Measurements from ENCODE around the gene AXL.

AXL gene

GRCh38 chr19:41298348-41298964, 79.4 kb downstream of the AXL start:
- Histone ChIP-seq H4K91ac (ENCODE audit: low read length) (no peak overlapping the region), H3K9ac (ENCODE audit: low read length) (peak overlapping the region; percentile 91), H2AFZ (ENCODE audit: low read depth, low read length) (no peak overlapping the region), H2BK15ac (ENCODE audit: low read depth, poor library complexity, severe bottlenecking) (no peak overlapping the region), H2BK120ac (ENCODE audit: low read depth, low read length) (no peak overlapping the region), H3K18ac (ENCODE audit: low read depth in 1 of 2, low read length in 2 of 2) (peak overlapping the region in 1 of 2 experiments; percentile 19), H3K9me3 (ENCODE audit: control insufficient read depth, low read length) (no peaks in the 10 kb centered on the region), H3K36me3 (ENCODE audit: control insufficient read depth in 1 of 2, insufficient read depth in 2 of 2, low read depth in 1 of 2, low read length in 2 of 2) (peaks cover 78 to 94% of the 10 kb centered on the region in 2 experiments), H2AK5ac (ENCODE audit: low read length, severe bottlenecking) (no peak overlapping the region), H3K14ac (ENCODE audit: low read length in 2 of 2) (no peak overlapping the region), H3K23ac (ENCODE audit: low read length in 2 of 2) (no peak overlapping the region), H3K27ac (ENCODE audit: low read length, poor library complexity, severe bottlenecking) (peak overlapping the region; percentile 14), H3K4me3 (ENCODE audit: insufficient read depth in 1 of 2, low read depth in 1 of 2, low read length in 2 of 2) (no peak overlapping the region), H3K27me3 (ENCODE audit: control insufficient read depth in 1 of 2, insufficient read depth in 1 of 2, low read length in 2 of 2) (no peaks in the 10 kb centered on the region), H3K4me2 (ENCODE audit: low read length, poor library complexity, severe bottlenecking) (no peak overlapping the region), H4K8ac (ENCODE audit: low read length) (no peak overlapping the region), H3K4ac (ENCODE audit: low read depth in 1 of 2, low read length in 2 of 2) (no peak overlapping the region), H2BK5ac (ENCODE audit: low read depth, low read length, poor library complexity, severe bottlenecking) (no peak overlapping the region), H3K79me1 (replicated peaks; ENCODE audit: low read length, poor library complexity, severe bottlenecking) (peaks cover 40% of the 10 kb centered on the region), H3K4me1 (ENCODE audit: control insufficient read depth, insufficient read depth, low read depth, low read length) (peaks cover 26% of the 10 kb centered on the region), H2BK12ac (ENCODE audit: low read length in 2 of 2) (no peak overlapping the region)
- peak; percentile 99 for DNase-seq
- 50% methylated on average over 4 of the region's 4 CpGs for WGBS

- Histone ChIP-seq H3K4me3 (ENCODE audit: insufficient read depth in 1 of 2, low read depth in 1 of 2, low read length in 2 of 2) (no peak overlapping the region), H3K9me3 (ENCODE audit: control insufficient read depth, low read length) (no peaks in the 10 kb centered on the region), H2BK5ac (ENCODE audit: low read depth, low read length, poor library complexity, severe bottlenecking) (no peak overlapping the region), H2AFZ (ENCODE audit: low read depth, low read length) (no peak overlapping the region), H2BK15ac (ENCODE audit: low read depth, poor library complexity, severe bottlenecking) (peak overlapping the region; percentile 60), H3K23ac (ENCODE audit: low read length in 2 of 2) (no peak overlapping the region), H3K18ac (ENCODE audit: low read depth in 1 of 2, low read length in 2 of 2) (no peak overlapping the region), H3K27ac (ENCODE audit: low read length, poor library complexity, severe bottlenecking) (peak overlapping the region; percentile 44), H3K14ac (ENCODE audit: low read length in 2 of 2) (no peak overlapping the region), H3K4me1 (ENCODE audit: control insufficient read depth, insufficient read depth, low read depth, low read length) (peaks cover 26% of the 10 kb centered on the region), H3K9ac (ENCODE audit: low read length) (peak overlapping the region; percentile 91), H2AK5ac (ENCODE audit: low read length, severe bottlenecking) (no peak overlapping the region), H3K36me3 (ENCODE audit: control insufficient read depth in 1 of 2, insufficient read depth in 2 of 2, low read depth in 1 of 2, low read length in 2 of 2) (peaks cover 78 to 94% of the 10 kb centered on the region in 2 experiments), H3K4ac (ENCODE audit: low read depth in 1 of 2, low read length in 2 of 2) (no peak overlapping the region), H4K8ac (ENCODE audit: low read length) (no peak overlapping the region), H4K91ac (ENCODE audit: low read length) (no peak overlapping the region), H2BK12ac (ENCODE audit: low read length in 2 of 2) (peak overlapping the region in 1 of 2 experiments; percentile 7), H3K4me2 (ENCODE audit: low read length, poor library complexity, severe bottlenecking) (no peak overlapping the region), H3K79me1 (replicated peaks; ENCODE audit: low read length, poor library complexity, severe bottlenecking) (peaks cover 42% of the 10 kb centered on the region), H2BK120ac (ENCODE audit: low read depth, low read length) (no peak overlapping the region), H3K27me3 (ENCODE audit: control insufficient read depth in 1 of 2, insufficient read depth in 1 of 2, low read length in 2 of 2) (no peaks in the 10 kb centered on the region)
- DNase-seq = peak; percentile 46
- 87% methylated on average over 10 of the region's 10 CpGs for WGBS
Observed at GRCh38 chr19:41299046-41299754, 80.2 kb downstream of the AXL start.

GRCh38 chr19:41299755-41300089, 80.7 kb downstream of the AXL start:
- H3K4me2 ChIP-seq (ENCODE audit: low read length, poor library complexity, severe bottlenecking) = no peak overlapping the region
- H3K27ac ChIP-seq (ENCODE audit: low read length, poor library complexity, severe bottlenecking) = peak overlapping the region; percentile 44
- H3K9ac ChIP-seq (ENCODE audit: low read length) = peak overlapping the region; percentile 91
- H2BK12ac ChIP-seq (ENCODE audit: low read length in 2 of 2) = no peak overlapping the region
- H3K27me3 ChIP-seq (ENCODE audit: control insufficient read depth in 1 of 2, insufficient read depth in 1 of 2, low read length in 2 of 2) = no peaks in the 10 kb centered on the region
- H4K91ac ChIP-seq (ENCODE audit: low read length) = no peak overlapping the region
- H2BK120ac ChIP-seq (ENCODE audit: low read depth, low read length) = no peak overlapping the region
- H3K4me1 ChIP-seq (ENCODE audit: control insufficient read depth, insufficient read depth, low read depth, low read length) = peaks cover 26% of the 10 kb centered on the region
- no peak overlapping the region for H2BK5ac ChIP-seq (ENCODE audit: low read depth, low read length, poor library complexity, severe bottlenecking)
- WGBS = 42% methylated on average over 4 of the region's 4 CpGs
- no peak overlapping the region for H3K4me3 ChIP-seq (ENCODE audit: insufficient read depth in 1 of 2, low read depth in 1 of 2, low read length in 2 of 2)
- DNase-seq = peak; percentile 97
- H3K9me3 ChIP-seq (ENCODE audit: control insufficient read depth, low read length) = no peaks in the 10 kb centered on the region
- no peak overlapping the region for H3K18ac ChIP-seq (ENCODE audit: low read depth in 1 of 2, low read length in 2 of 2)
- H4K8ac ChIP-seq (ENCODE audit: low read length) = no peak overlapping the region
- no peak overlapping the region for H3K4ac ChIP-seq (ENCODE audit: low read depth in 1 of 2, low read length in 2 of 2)
- H3K14ac ChIP-seq (ENCODE audit: low read length in 2 of 2) = no peak overlapping the region
- H3K36me3 ChIP-seq (ENCODE audit: control insufficient read depth in 1 of 2, insufficient read depth in 2 of 2, low read depth in 1 of 2, low read length in 2 of 2) = peaks cover 78 to 94% of the 10 kb centered on the region in 2 experiments
- H2AK5ac ChIP-seq (ENCODE audit: low read length, severe bottlenecking) = no peak overlapping the region
- H3K79me1 ChIP-seq (replicated peaks; ENCODE audit: low read length, poor library complexity, severe bottlenecking) = peaks cover 42% of the 10 kb centered on the region
- no peak overlapping the region for H3K23ac ChIP-seq (ENCODE audit: low read length in 2 of 2)
- H2BK15ac ChIP-seq (ENCODE audit: low read depth, poor library complexity, severe bottlenecking) = no peak overlapping the region
- H2AFZ ChIP-seq (ENCODE audit: low read depth, low read length) = no peak overlapping the region

GRCh38 chr19:41300555-41300954, 81.5 kb downstream of the AXL start:
- Histone ChIP-seq H2BK15ac (ENCODE audit: low read depth, poor library complexity, severe bottlenecking) (no peak overlapping the region), H2AFZ (ENCODE audit: low read depth, low read length) (no peak overlapping the region)

More at GRCh38 chr19:41300555-41300954, 81.5 kb downstream of the AXL start:
- H3K23ac ChIP-seq (ENCODE audit: low read length in 2 of 2) = no peak overlapping the region
- no peaks in the 10 kb centered on the region for H3K27me3 ChIP-seq (ENCODE audit: control insufficient read depth in 1 of 2, insufficient read depth in 1 of 2, low read length in 2 of 2)
- H4K91ac ChIP-seq (ENCODE audit: low read length) = no peak overlapping the region
- no peak overlapping the region for H3K18ac ChIP-seq (ENCODE audit: low read depth in 1 of 2, low read length in 2 of 2)
- H3K4me1 ChIP-seq (ENCODE audit: control insufficient read depth, insufficient read depth, low read depth, low read length) = peaks cover 26% of the 10 kb centered on the region
- WGBS = 99% methylated on average over 6 of the region's 6 CpGs
- H3K4me3 ChIP-seq (ENCODE audit: insufficient read depth in 1 of 2, low read depth in 1 of 2, low read length in 2 of 2) = no peak overlapping the region
- no peak overlapping the region for H3K4me2 ChIP-seq (ENCODE audit: low read length, poor library complexity, severe bottlenecking)
- H2BK5ac ChIP-seq (ENCODE audit: low read depth, low read length, poor library complexity, severe bottlenecking) = no peak overlapping the region
- H4K8ac ChIP-seq (ENCODE audit: low read length) = no peak overlapping the region
- H2AK5ac ChIP-seq (ENCODE audit: low read length, severe bottlenecking) = no peak overlapping the region
- no peak overlapping the region for H3K4ac ChIP-seq (ENCODE audit: low read depth in 1 of 2, low read length in 2 of 2)
- peak overlapping the region; percentile 91 for H3K9ac ChIP-seq (ENCODE audit: low read length)
- H2BK12ac ChIP-seq (ENCODE audit: low read length in 2 of 2) = no peak overlapping the region
- no peak overlapping the region for H3K14ac ChIP-seq (ENCODE audit: low read length in 2 of 2)
- H3K27ac ChIP-seq (ENCODE audit: low read length, poor library complexity, severe bottlenecking) = no peak overlapping the region
- no peak overlapping the region for H2BK120ac ChIP-seq (ENCODE audit: low read depth, low read length)
- DNase-seq = no peak
- H3K79me1 ChIP-seq (replicated peaks; ENCODE audit: low read length, poor library complexity, severe bottlenecking) = peaks cover 43% of the 10 kb centered on the region
- H3K36me3 ChIP-seq (ENCODE audit: control insufficient read depth in 1 of 2, insufficient read depth in 2 of 2, low read depth in 1 of 2, low read length in 2 of 2) = peaks cover 83 to 93% of the 10 kb centered on the region in 2 experiments
- no peaks in the 10 kb centered on the region for H3K9me3 ChIP-seq (ENCODE audit: control insufficient read depth, low read length)

Data from mesenchymal stem cell (in vitro differentiated cells and primary cell).